T-helper 1 cell (primary cell): ENCODE results near the gene E2F3.
"Not testable (repeated sequence)": the region's sequence is repeated elsewhere in the genome, so short reads cannot be mapped to it uniquely, and the experiment has no call there.

Experiments
- DNase-seq, 5 donors: peaks; one replicate each; pipeline ENCODE4 v3.0.0-alpha.2; 2012 to 2020

The E2F3 gene

DNA sequence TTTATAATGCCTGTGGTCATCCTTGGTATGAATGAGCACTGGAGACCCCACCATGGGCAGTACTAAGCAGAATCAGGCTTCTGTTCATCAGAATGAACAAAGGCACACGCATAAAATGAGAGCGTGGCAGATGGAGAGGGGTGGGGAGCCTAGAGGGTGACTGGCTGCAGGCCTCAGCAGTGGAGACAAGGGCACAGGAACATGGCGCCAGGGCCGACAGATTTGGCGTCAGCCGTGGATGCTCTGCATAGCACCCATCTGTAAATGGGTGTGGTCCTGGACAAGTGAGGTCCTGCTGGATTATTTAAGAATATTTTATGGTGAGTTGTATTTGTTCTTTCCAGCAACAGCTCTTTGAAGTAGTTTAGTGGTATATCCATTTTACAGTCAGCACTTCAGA is 33.1 kb downstream of the E2F3 start:
- no peak for DNase-seq

- no peak for DNase-seq
These were observed 35.0 kb downstream of the E2F3 start for GRCh38 chr6:20436719-20437118.

DNA sequence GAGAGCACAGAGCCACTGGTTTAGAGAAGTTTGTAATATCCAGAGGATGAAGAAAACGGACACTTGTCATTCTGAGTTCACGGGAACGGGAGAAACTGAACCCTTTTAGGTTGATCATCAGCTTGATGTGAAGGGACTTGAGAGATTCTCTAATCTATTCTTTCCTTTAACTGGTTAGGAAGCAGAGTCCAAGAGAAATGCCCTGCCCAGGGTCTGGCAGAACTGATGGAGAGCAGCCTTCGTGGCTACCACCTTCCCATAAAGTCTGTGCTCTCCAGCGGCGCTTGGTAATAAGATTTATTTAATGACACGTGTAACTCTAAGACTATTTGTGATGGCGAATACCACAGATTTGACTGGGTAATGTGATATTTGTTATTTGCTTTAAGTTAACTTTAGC is 36.0 kb downstream of the E2F3 start:
- DNase-seq: no peak

GRCh38 chr6:20438462-20439070 is 36.9 kb downstream of the E2F3 start:
- no peak for DNase-seq

DNA sequence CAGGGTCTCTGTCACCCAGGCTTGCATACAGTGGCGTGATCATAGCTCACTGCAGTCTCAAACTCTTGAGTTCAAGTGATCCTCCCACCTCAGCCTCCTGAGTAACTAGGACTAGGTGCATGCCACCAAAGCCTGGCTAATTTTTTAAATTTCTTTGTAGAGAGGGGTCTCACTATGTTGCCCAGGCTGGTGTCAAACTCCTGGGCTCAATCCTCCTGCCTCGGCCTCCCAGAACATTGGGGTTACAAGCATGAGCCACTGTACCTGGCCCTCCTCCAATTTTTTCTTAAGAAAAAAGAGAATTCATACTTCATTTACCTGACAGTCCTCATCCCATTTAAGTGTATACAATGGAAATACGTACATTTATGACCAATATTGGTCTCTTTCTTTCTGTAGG is 37.9 kb downstream of the E2F3 start:
- DNase-seq: no peak

DNA sequence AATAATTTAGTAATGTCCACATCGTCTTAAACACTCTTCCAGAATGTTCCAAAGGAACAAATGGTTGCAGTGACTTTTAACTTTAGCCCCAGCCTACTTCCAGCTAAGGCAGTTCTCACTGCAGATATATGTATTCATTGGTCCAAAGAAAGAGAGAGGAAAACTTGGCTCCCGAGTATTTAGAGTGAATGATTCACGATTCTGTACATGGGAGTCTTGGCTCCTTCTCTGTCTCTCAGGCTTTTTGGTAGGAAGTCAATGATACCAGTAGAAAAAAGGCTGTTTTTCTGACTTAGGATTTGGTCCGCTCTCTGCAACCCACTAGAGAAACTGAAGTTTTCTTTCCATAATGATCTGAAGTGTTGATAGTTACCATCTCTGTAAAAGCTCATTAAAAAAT is 38.6 kb downstream of the E2F3 start:
- no peak for DNase-seq

GRCh38 chr6:20441236-20441635 is 39.6 kb downstream of the E2F3 start:
- no peak for DNase-seq

- no peak for DNase-seq
These were observed 40.2 kb downstream of the E2F3 start for GRCh38 chr6:20441921-20442320.

- DNase-seq: no peak
These were observed 43.1 kb downstream of the E2F3 start for GRCh38 chr6:20444786-20445271.

- no peak for DNase-seq
These were observed 45.5 kb downstream of the E2F3 start for GRCh38 chr6:20447157-20447556.

DNA sequence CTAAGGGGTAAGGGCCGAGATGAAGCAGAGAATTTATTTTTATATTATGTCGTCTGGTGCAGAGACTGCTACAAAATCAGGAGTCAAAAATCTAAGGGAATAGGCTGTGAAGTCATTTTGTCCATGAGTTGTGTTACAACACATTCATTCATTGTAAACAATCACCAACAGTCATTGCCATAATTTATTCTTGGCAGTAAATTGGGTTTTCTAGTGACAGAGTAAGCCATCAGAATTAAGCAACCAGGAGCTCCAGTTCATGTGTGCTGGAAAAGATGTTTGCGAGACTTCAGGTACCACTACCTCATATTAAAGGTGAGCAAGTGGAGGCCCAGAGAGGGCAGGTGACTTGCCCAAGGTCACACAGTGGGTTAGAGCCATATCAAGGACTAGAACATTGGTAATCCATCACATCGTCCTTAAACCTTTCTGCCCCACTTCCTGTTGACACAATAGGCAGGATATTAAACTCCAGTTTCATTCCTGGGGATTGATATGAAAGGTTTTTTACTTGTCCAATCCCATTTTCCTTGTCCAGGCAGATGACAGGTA is 46.0 kb downstream of the E2F3 start:
- no peak for DNase-seq

DNA sequence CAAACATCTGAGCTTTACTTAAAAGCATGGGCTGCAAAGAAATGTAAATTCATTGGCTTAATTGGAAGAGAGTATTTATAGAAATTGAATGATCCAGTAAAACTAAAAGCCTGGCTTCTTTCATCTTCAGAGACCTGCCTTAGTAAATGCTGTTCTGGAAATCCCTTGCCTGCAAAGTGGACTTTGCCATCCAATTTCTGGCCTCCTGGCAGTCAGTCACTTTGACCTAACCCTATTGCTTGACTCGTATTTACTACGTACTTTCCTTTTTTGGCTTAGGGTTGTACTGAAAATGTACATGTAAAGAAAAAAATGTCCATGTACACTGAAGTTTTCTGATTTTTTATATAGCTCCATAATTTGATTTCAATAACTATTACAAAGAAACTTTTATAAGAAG is 47.1 kb downstream of the E2F3 start:
- DNase-seq: no peak

GRCh38 chr6:20454204-20454824 is 52.6 kb downstream of the E2F3 start:
- DNase-seq: peak in 2 of 5 donors; percentile 8 to 19

GRCh38 chr6:20455251-20455940 is 53.7 kb downstream of the E2F3 start:
- no peak for DNase-seq

DNA sequence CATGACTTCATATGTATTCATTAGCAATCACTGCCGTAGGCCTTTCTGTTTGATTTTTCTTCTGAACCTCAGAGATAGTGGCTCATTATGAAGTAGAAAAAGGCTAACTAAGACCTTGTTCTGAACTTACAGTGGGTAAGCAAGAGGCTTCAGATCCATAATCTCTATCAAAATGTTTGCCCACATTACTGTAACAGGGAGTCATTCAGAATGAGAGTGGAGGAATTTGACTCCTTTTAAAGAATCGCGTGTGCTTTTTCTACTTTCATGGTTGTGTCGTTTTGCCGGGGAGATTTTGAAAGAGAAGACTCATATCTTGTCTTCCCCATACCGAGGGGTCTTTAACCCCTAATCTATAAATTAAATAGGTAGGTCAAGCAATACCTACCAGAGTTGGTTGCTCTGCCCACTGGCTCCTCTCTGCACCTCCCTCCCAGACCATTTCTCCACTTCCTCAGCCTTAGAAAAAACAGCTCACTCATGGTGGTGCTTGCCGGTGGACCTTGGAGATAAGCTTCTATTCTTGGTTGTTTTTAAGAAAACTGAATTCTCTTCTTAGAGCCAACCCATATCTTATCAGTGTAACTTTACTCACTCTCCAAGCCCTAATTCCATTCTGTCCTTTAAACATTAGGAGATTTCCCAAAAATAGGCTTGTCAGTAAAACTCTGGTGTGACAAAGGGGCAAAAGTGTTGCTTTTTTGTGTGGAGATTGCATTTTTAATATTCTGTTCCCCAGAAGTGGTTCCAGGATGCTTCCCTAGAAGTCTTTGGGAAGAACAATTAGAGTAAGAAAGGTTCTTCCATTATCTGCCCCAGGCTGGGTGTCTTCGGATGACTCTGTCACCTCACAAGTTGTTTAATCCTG is 56.6 kb downstream of the E2F3 start:
- no peak for DNase-seq

GRCh38 chr6:20459682-20460081 is 58.0 kb downstream of the E2F3 start:
- DNase-seq: no peak

- no peak for DNase-seq
These were observed 59.9 kb downstream of the E2F3 start for GRCh38 chr6:20461576-20461975.

DNA sequence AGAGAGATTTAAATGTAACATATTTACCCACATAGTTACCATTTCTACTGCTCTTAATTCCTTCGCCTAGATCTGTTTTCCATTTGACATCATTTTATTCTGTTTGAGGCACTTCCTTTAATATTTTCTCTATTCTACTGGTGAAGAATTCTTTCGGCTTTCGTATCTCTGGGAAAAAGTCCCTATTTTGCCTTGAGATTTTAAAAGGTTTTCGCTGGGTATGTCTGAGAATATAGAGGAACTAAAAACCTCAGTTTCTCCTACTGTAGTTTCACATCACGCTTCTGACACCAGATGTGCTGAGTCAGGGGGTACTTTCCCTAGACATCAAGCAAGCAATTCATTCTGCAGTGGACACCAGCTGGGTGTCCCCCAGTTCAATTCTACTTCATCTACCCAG is 61.7 kb downstream of the E2F3 start:
- DNase-seq: no peak

GRCh38 chr6:20464041-20464440 is 62.4 kb downstream of the E2F3 start:
- no peak for DNase-seq

DNA sequence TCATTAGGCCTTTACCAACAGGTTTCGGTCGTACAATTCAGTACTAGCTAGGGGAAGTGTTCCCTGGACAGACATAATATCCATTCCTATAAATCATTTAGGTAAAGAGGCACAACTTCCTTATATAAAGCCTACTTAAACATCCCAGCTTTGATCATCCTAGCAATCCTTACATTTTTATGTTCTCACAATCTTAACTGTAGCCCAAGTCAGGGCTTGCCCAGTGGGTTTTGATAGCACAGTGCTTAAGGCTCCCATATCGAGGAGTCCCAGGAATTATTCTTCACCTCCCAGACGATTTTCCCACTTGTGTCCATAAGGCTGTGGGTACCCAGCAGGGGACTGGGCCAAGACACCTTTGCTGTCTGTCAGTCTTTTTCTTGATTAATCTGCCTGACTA is 63.2 kb downstream of the E2F3 start:
- no peak for DNase-seq

- DNase-seq: not testable (repeated sequence)
These were observed 63.9 kb downstream of the E2F3 start for GRCh38 chr6:20465616-20466015.

- no peak for DNase-seq
These were observed 65.8 kb downstream of the E2F3 start for GRCh38 chr6:20467437-20467836.

- no peak for DNase-seq
These were observed 66.5 kb downstream of the E2F3 start for GRCh38 chr6:20468209-20468608.
